ENCODE measurements around the gene UBN2.
"Not testable (repeated sequence)": the region's sequence is repeated elsewhere in the genome, so short reads cannot be mapped to it uniquely, and the experiment has no call there.

The UBN2 gene

GRCh38 chr7:139230774-139231512, at the start of gene UBN2:
Gene UBN2, plus strand, starts transcription at chr7:139231237. Its CDS starts 248 bp downstream, at chr7:139231485.
- peak; percentile 93 for DNase-seq

GRCh38 chr7:139181404-139181803, 49.6 kb upstream of the UBN2 start:
- DNase-seq = no peak

- DNase-seq = no peak
Observed at GRCh38 chr7:139182363-139182762, 48.7 kb upstream of the UBN2 start.

- DNase-seq = no peak
Observed at GRCh38 chr7:139183251-139183650, 47.8 kb upstream of the UBN2 start.

- DNase-seq = no peak
Observed at GRCh38 chr7:139183878-139184338, 47.1 kb upstream of the UBN2 start.

- DNase-seq = no peak
Observed at GRCh38 chr7:139186146-139186545, 44.9 kb upstream of the UBN2 start.

- no peak for DNase-seq
Observed at GRCh38 chr7:139189357-139189756, 41.7 kb upstream of the UBN2 start.

- DNase-seq = no peak
Observed at GRCh38 chr7:139192014-139192706, 38.9 kb upstream of the UBN2 start.

GRCh38 chr7:139200382-139200781, 30.7 kb upstream of the UBN2 start:
- no peak for DNase-seq

- no peak for DNase-seq
Observed at GRCh38 chr7:139203992-139204391, 27.0 kb upstream of the UBN2 start.

GRCh38 chr7:139205843-139206242, 25.2 kb upstream of the UBN2 start:
- no peak for DNase-seq

GRCh38 chr7:139212133-139212532, 18.9 kb upstream of the UBN2 start:
- no peak for DNase-seq

- not testable (repeated sequence) for DNase-seq
Observed at GRCh38 chr7:139213489-139213888, 17.5 kb upstream of the UBN2 start.

GRCh38 chr7:139218173-139218572, 12.9 kb upstream of the UBN2 start:
- no peak for DNase-seq

GRCh38 chr7:139224219-139224618, 6.8 kb upstream of the UBN2 start:
- no peak for DNase-seq

- DNase-seq = not testable (repeated sequence)
Observed at GRCh38 chr7:139224836-139225235, 6.2 kb upstream of the UBN2 start.

- not testable (repeated sequence) for DNase-seq
Observed at GRCh38 chr7:139225286-139226157, 5.5 kb upstream of the UBN2 start.

GRCh38 chr7:139226158-139226515, 4.9 kb upstream of the UBN2 start:
- DNase-seq = not testable (repeated sequence)

GRCh38 chr7:139226988-139227488, 4.0 kb upstream of the UBN2 start:
- DNase-seq = not testable (repeated sequence)

- no peak for DNase-seq
Observed at GRCh38 chr7:139230023-139230422, 1.0 kb upstream of the UBN2 start.

- no peak for DNase-seq
Observed at GRCh38 chr7:139230484-139230773, 608 bp upstream of the UBN2 start.

- DNase-seq = peak; percentile 21
Observed at GRCh38 chr7:139231513-139232376, 708 bp downstream of the UBN2 start.

- DNase-seq = no peak
Observed at GRCh38 chr7:139232377-139232717, 1.3 kb downstream of the UBN2 start.

Data from activated CD8-positive, alpha-beta memory T cell treated with anti-CD3 and anti-CD28 coated beads, Interleukin-2, amount 50 U/mL, for 4 hours (primary cell).